ENCODE measurements around the gene EXOC3L1.
A peak's percentile ranks its signal among the peaks of the same experiment; 100 is the strongest.

Gene EXOC3L1

DNA sequence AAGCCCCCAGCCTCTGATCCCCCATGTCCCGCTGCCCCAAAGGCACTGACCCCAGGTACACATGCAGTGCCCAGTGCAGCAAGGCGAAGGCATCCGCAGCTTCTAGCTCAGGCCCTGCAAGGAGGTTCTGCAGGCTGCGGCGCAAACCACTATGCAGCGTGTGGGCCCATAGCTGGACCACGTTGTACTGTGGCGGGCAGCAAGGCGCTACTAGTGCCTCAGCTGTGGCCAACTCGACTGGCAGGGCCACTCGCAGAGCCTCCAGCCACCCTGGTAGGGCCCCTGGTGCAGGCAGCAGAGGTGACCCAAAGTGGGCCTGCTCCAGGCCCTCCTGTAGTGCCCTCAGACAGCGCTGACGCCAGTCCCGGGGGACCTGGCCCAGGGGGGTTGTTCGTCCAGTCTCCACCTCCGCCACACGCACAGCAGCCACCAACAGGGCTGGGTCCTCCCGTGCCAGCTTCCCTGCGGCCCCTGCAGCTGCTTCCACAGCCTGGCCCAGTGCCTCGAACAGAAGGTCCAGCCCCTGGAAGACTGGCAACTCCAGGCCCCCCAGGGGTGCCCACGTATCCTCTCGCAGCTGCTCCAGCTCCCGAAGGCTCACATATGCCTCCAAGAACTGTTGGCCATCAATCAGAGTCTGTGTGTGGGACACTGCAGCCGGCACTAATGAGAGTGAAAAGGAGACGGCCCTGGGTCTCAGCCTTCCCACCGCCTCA, 2.6 kb downstream of the EXOC3L1 start:
- Histone ChIP-seq H3K56ac (ENCODE audit: low read length) (no peak overlapping the region), H3K27me3 (ENCODE audit: insufficient read depth, low read length, poor library complexity) (no peaks in the 10 kb centered on the region), H3K4ac (ENCODE audit: low read depth, low read length) (no peak overlapping the region), H3K9ac (ENCODE audit: low read length) (no peak overlapping the region), H4K5ac (ENCODE audit: low read length) (no peak overlapping the region), H3K79me2 (ENCODE audit: control insufficient read depth, insufficient read depth, low read length) (peaks cover 3% of the 10 kb centered on the region), H2BK120ac (ENCODE audit: low read depth, low read length) (no peak overlapping the region), H3K4me3 (ENCODE audit: low read length) (no peak overlapping the region), H3K79me1 (ENCODE audit: low read length) (peaks cover 4% of the 10 kb centered on the region), H2BK15ac (replicated peaks; ENCODE audit: low read depth) (no peak overlapping the region), H3K4me2 (ENCODE audit: low read length) (no peak overlapping the region), H3K27ac (ENCODE audit: low read depth, low read length) (no peak overlapping the region), H2BK5ac (ENCODE audit: low read length) (no peak overlapping the region), H3K23ac (ENCODE audit: low read length) (no peak overlapping the region), H3K18ac (ENCODE audit: low read length) (no peak overlapping the region), H4K8ac (ENCODE audit: low read depth, low read length) (no peak overlapping the region), H3K36me3 (ENCODE audit: control insufficient read depth, insufficient read depth, low read length) (no peaks in the 10 kb centered on the region), H2AK5ac (ENCODE audit: low read length) (no peak overlapping the region), H3K4me1 (ENCODE audit: control insufficient read depth, low read depth, low read length) (peaks cover 3% of the 10 kb centered on the region)
- DNase-seq = no peak
- no CpG with 5 or more reads among the region's 26 CpGs for WGBS (ENCODE audit: extremely low coverage, insufficient coverage, low lambda C conversion rate)

DNA sequence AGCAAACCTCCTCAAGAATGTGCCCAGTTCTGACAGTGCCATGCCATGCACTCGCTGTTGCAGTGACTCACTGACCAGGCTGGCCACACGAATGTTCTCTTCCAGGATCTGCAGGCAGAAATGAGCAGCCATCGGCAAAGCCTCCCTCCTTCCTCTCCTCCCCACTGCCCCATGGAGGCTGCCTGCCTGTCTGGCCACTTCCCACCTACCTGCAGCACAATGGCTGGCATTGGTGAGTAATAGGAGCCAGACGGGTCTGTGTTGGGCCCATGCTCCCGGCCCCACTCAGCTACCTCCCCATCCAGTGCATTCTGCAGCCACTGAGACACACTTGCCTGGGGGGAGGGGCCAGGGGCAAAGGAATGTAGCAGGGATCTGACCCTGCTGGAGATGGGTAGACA, 3.4 kb downstream of the EXOC3L1 start:
- no peaks in the 10 kb centered on the region for H3K27me3 ChIP-seq (ENCODE audit: insufficient read depth, low read length, poor library complexity)
- peak; percentile 88 for DNase-seq
- peak overlapping the region; percentile 15 for H3K56ac ChIP-seq (ENCODE audit: low read length)
- H3K4me2 ChIP-seq (ENCODE audit: low read length) = no peak overlapping the region
- H3K79me2 ChIP-seq (ENCODE audit: control insufficient read depth, insufficient read depth, low read length) = no peaks in the 10 kb centered on the region
- H3K79me1 ChIP-seq (ENCODE audit: low read length) = peaks cover 4% of the 10 kb centered on the region
- H2AK5ac ChIP-seq (ENCODE audit: low read length) = no peak overlapping the region
- peaks cover 3% of the 10 kb centered on the region for H3K4me1 ChIP-seq (ENCODE audit: control insufficient read depth, low read depth, low read length)
- no peak overlapping the region for H3K9ac ChIP-seq (ENCODE audit: low read length)
- H3K4ac ChIP-seq (ENCODE audit: low read depth, low read length) = no peak overlapping the region
- no peak overlapping the region for H2BK120ac ChIP-seq (ENCODE audit: low read depth, low read length)
- H2BK15ac ChIP-seq (replicated peaks; ENCODE audit: low read depth) = no peak overlapping the region
- H3K23ac ChIP-seq (ENCODE audit: low read length) = no peak overlapping the region
- no peak overlapping the region for H4K5ac ChIP-seq (ENCODE audit: low read length)
- no peak overlapping the region for H3K4me3 ChIP-seq (ENCODE audit: low read length)
- H3K36me3 ChIP-seq (ENCODE audit: control insufficient read depth, insufficient read depth, low read length) = no peaks in the 10 kb centered on the region
- no peak overlapping the region for H3K18ac ChIP-seq (ENCODE audit: low read length)
- no peak overlapping the region for H3K27ac ChIP-seq (ENCODE audit: low read depth, low read length)
- no peak overlapping the region for H4K8ac ChIP-seq (ENCODE audit: low read depth, low read length)
- WGBS (ENCODE audit: extremely low coverage, insufficient coverage, low lambda C conversion rate) = no CpG with 5 or more reads among the region's 5 CpGs
- no peak overlapping the region for H2BK5ac ChIP-seq (ENCODE audit: low read length)

DNA sequence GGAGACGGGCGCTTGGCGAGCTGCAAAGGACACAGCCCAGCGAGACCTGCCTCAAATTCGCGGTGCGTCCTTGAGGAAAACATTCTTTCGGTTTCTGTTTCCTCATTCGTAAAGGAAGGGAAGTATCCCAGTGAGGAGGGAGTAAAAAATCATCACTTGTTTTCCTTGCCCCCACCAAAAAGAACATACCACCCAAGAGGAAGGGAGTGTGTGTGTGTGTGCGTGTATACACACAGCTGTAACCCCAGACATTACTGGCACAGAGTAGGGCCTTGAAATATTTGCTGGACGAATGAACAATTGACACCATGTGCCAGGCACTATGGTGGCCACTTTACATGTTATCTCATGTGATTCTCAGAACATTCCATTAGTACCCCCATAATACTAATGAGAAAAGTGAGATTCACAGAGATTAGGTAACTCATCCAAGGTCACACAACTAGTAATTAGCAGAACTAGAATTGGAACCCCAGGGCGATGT, 4.2 kb downstream of the EXOC3L1 start:
- WGBS (ENCODE audit: extremely low coverage, insufficient coverage, low lambda C conversion rate) = no CpG with 5 or more reads among the region's 12 CpGs
- Histone ChIP-seq H3K4me2 (ENCODE audit: low read length) (no peak overlapping the region), H2BK120ac (ENCODE audit: low read depth, low read length) (no peak overlapping the region), H3K4me1 (ENCODE audit: control insufficient read depth, low read depth, low read length) (peaks cover 3% of the 10 kb centered on the region), H3K56ac (ENCODE audit: low read length) (no peak overlapping the region), H3K79me1 (ENCODE audit: low read length) (peaks cover 4% of the 10 kb centered on the region), H3K27me3 (ENCODE audit: insufficient read depth, low read length, poor library complexity) (no peaks in the 10 kb centered on the region), H2BK15ac (replicated peaks; ENCODE audit: low read depth) (no peak overlapping the region), H2AK5ac (ENCODE audit: low read length) (no peak overlapping the region), H3K4me3 (ENCODE audit: low read length) (no peak overlapping the region), H4K8ac (ENCODE audit: low read depth, low read length) (no peak overlapping the region), H2BK5ac (ENCODE audit: low read length) (no peak overlapping the region), H3K9ac (ENCODE audit: low read length) (no peak overlapping the region), H4K5ac (ENCODE audit: low read length) (no peak overlapping the region), H3K4ac (ENCODE audit: low read depth, low read length) (no peak overlapping the region), H3K36me3 (ENCODE audit: control insufficient read depth, insufficient read depth, low read length) (no peaks in the 10 kb centered on the region), H3K23ac (ENCODE audit: low read length) (no peak overlapping the region), H3K18ac (ENCODE audit: low read length) (no peak overlapping the region), H3K79me2 (ENCODE audit: control insufficient read depth, insufficient read depth, low read length) (no peaks in the 10 kb centered on the region), H3K27ac (ENCODE audit: low read depth, low read length) (no peak overlapping the region)
- DNase-seq = no peak

DNA sequence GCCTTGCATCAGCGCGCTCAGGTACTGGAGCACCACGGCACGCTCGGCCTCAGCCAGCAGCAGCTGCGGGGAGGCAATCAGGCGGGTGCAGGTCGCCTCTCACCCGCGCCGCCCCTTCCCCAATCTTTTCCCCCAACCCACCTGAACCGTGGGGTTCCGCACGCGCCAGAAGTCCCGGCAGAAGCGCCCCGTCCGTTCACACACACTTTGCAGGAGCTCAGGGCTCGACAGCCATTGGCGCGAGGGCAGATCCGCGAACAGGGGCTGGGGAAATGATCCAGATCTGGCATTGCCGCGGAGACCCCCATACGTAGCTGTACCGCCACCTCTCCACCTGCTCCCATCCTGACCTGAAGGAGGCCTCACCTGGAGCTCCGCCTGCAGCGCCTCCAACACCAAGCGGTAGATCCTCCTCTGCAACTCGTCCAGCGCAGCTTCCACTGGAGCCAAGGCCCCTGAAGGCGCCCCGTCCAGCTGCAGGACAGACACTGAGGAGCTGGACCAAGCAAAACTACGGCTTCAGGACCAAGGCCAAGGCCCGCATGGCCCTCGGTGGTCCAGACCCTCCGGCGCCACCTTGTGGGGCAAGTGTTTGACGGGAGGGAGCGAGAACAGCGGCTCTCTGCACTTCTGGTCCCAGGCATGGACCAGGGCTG, 4.8 kb downstream of the EXOC3L1 start:
- Histone ChIP-seq H3K27ac (ENCODE audit: low read depth, low read length) (no peak overlapping the region), H3K4me1 (ENCODE audit: control insufficient read depth, low read depth, low read length) (peaks cover 3% of the 10 kb centered on the region), H3K4me3 (ENCODE audit: low read length) (no peak overlapping the region), H3K23ac (ENCODE audit: low read length) (no peak overlapping the region), H2BK5ac (ENCODE audit: low read length) (no peak overlapping the region), H3K56ac (ENCODE audit: low read length) (no peak overlapping the region), H3K36me3 (ENCODE audit: control insufficient read depth, insufficient read depth, low read length) (no peaks in the 10 kb centered on the region), H3K27me3 (ENCODE audit: insufficient read depth, low read length, poor library complexity) (no peaks in the 10 kb centered on the region), H2BK120ac (ENCODE audit: low read depth, low read length) (no peak overlapping the region), H3K79me2 (ENCODE audit: control insufficient read depth, insufficient read depth, low read length) (no peaks in the 10 kb centered on the region), H2AK5ac (ENCODE audit: low read length) (no peak overlapping the region), H4K8ac (ENCODE audit: low read depth, low read length) (no peak overlapping the region), H3K4me2 (ENCODE audit: low read length) (no peak overlapping the region), H2BK15ac (replicated peaks; ENCODE audit: low read depth) (no peak overlapping the region), H3K79me1 (ENCODE audit: low read length) (peaks cover 4% of the 10 kb centered on the region), H4K5ac (ENCODE audit: low read length) (no peak overlapping the region), H3K4ac (ENCODE audit: low read depth, low read length) (no peak overlapping the region), H3K18ac (ENCODE audit: low read length) (no peak overlapping the region), H3K9ac (ENCODE audit: low read length) (no peak overlapping the region)
- DNase-seq = peak; percentile 94
- WGBS (ENCODE audit: extremely low coverage, insufficient coverage, low lambda C conversion rate) = no CpG with 5 or more reads among the region's 43 CpGs

DNA sequence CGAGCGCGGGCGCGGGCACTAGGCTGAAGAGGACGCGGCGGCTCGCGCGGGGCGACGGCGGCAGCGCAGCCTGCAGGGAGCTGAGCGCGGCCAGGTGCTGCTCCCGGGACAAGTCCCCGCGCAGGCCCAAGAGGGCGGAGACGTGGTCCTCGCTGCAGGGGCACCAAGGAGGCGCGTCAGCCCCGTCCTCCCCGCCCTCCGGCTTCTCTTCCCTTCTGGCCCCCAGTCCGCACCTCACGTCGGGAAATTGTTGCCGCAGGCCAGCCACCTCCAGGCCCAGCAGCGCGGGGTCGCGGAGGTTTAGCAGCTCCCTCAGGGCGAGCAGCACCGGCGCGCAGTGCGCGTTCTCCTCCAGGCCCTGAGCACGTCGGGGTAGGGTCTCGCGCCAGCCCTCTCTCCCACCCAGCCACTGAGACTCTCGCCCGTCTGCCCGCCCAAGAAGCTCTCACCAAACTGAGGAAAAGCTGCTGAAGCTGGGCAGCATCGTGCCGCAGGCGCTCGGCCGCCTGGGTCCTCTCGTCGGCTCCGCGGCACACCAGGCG, 5.4 kb downstream of the EXOC3L1 start:
- Histone ChIP-seq H2AK5ac (ENCODE audit: low read length) (no peak overlapping the region), H3K56ac (ENCODE audit: low read length) (peak overlapping the region; percentile 65), H2BK15ac (replicated peaks; ENCODE audit: low read depth) (no peak overlapping the region), H2BK5ac (ENCODE audit: low read length) (no peak overlapping the region), H3K4me1 (ENCODE audit: control insufficient read depth, low read depth, low read length) (peaks cover 3% of the 10 kb centered on the region), H3K23ac (ENCODE audit: low read length) (peak overlapping the region; percentile 19), H4K8ac (ENCODE audit: low read depth, low read length) (no peak overlapping the region), H3K79me1 (ENCODE audit: low read length) (peaks cover 4% of the 10 kb centered on the region), H3K4ac (ENCODE audit: low read depth, low read length) (no peak overlapping the region), H3K9ac (ENCODE audit: low read length) (peak overlapping the region; percentile 69), H3K18ac (ENCODE audit: low read length) (no peak overlapping the region), H3K36me3 (ENCODE audit: control insufficient read depth, insufficient read depth, low read length) (no peaks in the 10 kb centered on the region), H4K5ac (ENCODE audit: low read length) (no peak overlapping the region), H3K27me3 (ENCODE audit: insufficient read depth, low read length, poor library complexity) (no peaks in the 10 kb centered on the region), H3K4me3 (ENCODE audit: low read length) (peak overlapping the region; percentile 30), H3K4me2 (ENCODE audit: low read length) (peak overlapping the region; percentile 92), H3K79me2 (ENCODE audit: control insufficient read depth, insufficient read depth, low read length) (no peaks in the 10 kb centered on the region), H2BK120ac (ENCODE audit: low read depth, low read length) (no peak overlapping the region), H3K27ac (ENCODE audit: low read depth, low read length) (no peak overlapping the region)
- WGBS (ENCODE audit: extremely low coverage, insufficient coverage, low lambda C conversion rate) = no CpG with 5 or more reads among the region's 59 CpGs
- DNase-seq = peak; percentile 36

Measured in mesendoderm (in vitro differentiated cells).